K562 (cell line): ENCODE measurements around the gene C9orf50. TPM values are rescaled to one million over a fixed set of nuclear protein-coding genes. Genes with fewer than 3 reads are reported as not detected.

Source experiments
- BACH1 ChIP-seq: fragments of 200-800 bp; sonication (Bioruptor generic); IDR thresholded peaks from 2 replicates; pipeline ENCODE4 v1.6.1; 2016; ENCODE audit warnings: missing genetic modification characterization, missing compliant biosample characterization
- CBX2 ChIP-seq: fragments of 200-600 bp; sonication (generic); IDR thresholded peaks from one replicate; pipeline ENCODE4 v1.6.1; 2012; ENCODE audit warnings: mild to moderate bottlenecking, low read length, inconsistent platforms; ENCODE audit not compliant: insufficient read depth, poor library complexity, severe bottlenecking
- CBX3 ChIP-seq, 2 experiments: IDR thresholded peaks; 1 replicate in 1 of 2; 2 replicates in 1 of 2; pipeline ENCODE4 v1.6.1; 2012; ENCODE audit warnings: inconsistent platforms in 2 of 2, low read length in 2 of 2, borderline replicate concordance in 1 of 2, control low read depth in 1 of 2
- HNRNPH1 ChIP-seq: fragments of 200-400 bp; formaldehyde crosslinking; optimal IDR thresholded peaks from 2 replicates; pipeline ENCODE3; 2017; ENCODE audit warnings: low read depth, mild to moderate bottlenecking, low read length, moderate library complexity
- MEIS2 ChIP-seq: fragments of 450-650 bp; IDR thresholded peaks from 2 replicates; pipeline ENCODE4 v1.6.1; 2014; ENCODE audit warnings: mild to moderate bottlenecking; ENCODE audit not compliant: partially characterized antibody
- MYC ChIP-seq, 2 experiments: fragments of 250-450 bp in 1 of 2; sonication (Bioruptor Pico) in 1 of 2; IDR thresholded peaks; 2 replicates each; pipeline versions ENCODE4 v1.5.1 to v1.6.1; 2012 to 2021; ENCODE audit warnings: low read depth in 2 of 2, borderline replicate concordance in 1 of 2, improper control_type of control experiment in 1 of 2, low read length in 1 of 2, mild to moderate bottlenecking in 1 of 2, moderate library complexity in 1 of 2
- MYNN ChIP-seq, 2 experiments: sonication (generic); formaldehyde crosslinking in 1 of 2; IDR thresholded peaks; 2 replicates each; pipeline versions ENCODE4 v1.5.0 to v1.6.1; 2016 to 2020; ENCODE audit warnings: antibody characterized with exemption in 1 of 2, missing genetic modification reagents in 1 of 2
- NCOA4 ChIP-seq: fragments of 450-650 bp; IDR thresholded peaks from 2 replicates; pipeline ENCODE4 v1.6.1; 2018; ENCODE audit warnings: mild to moderate bottlenecking; ENCODE audit not compliant: partially characterized antibody
- NFIX ChIP-seq: fragments of 250-450 bp; sonication (Bioruptor Pico); IDR thresholded peaks from 2 replicates; pipeline ENCODE4 v1.4.0; 2020; ENCODE audit warnings: low read depth, mild to moderate bottlenecking, moderate library complexity
- POLR2B ChIP-seq: fragments of 450-650 bp; IDR thresholded peaks from 2 replicates; pipeline ENCODE4 v1.6.1; 2018; ENCODE audit warnings: low read depth; ENCODE audit not compliant: partially characterized antibody
- POU5F1 ChIP-seq: fragments of 150-350 bp; IDR thresholded peaks from 2 replicates; pipeline ENCODE4 v1.6.1; 2014; ENCODE audit warnings: borderline replicate concordance, low read length, low read depth, mild to moderate bottlenecking; ENCODE audit not compliant: partially characterized antibody
- RAD51 ChIP-seq: fragments of 450-650 bp; IDR thresholded peaks from 2 replicates; pipeline ENCODE4 v1.7.1; 2016; ENCODE audit warnings: low read depth, mild to moderate bottlenecking, borderline replicate concordance
- SIRT6 ChIP-seq: IDR thresholded peaks from one replicate; pipeline ENCODE4 v1.6.1; 2012; ENCODE audit warnings: low read depth, mild to moderate bottlenecking, control low read depth, inconsistent platforms, low read length, moderate library complexity
- ZNF24 ChIP-seq: fragments of 450-650 bp; IDR thresholded peaks from 2 replicates; pipeline ENCODE4 v1.6.1; 2016
- polyA plus RNA-seq, 8 experiments: library from polyadenylated mRNA; depleted of rRNA in 4 of 8; stranded (reverse) in 5 of 8; unstranded in 3 of 8; fragments of >200 nt; fragmentation: Nextera tagmentation in 2 of 8; fragmentation: Illumina TruSeq in 1 of 8; extraction: Ambion mirVana in 2 of 8; extraction: Trizol in 1 of 8; gene quantifications; 2 replicates each; pipeline versions ENCODE4 v1.2.1 to v1.2.3, GENCODE V29; 2011 to 2014; ENCODE audit warnings: inconsistent platforms in 1 of 8, missing spikeins in 1 of 8
- total RNA-seq, 7 experiments: library from RNA; depleted of rRNA in 6 of 7; stranded (reverse); fragments of >200 nt in 6 of 7; fragmentation: Illumina TruSeq in 2 of 7; extraction: Trizol in 2 of 7; gene quantifications; 2 replicates each; pipeline versions ENCODE4 v1.2.1 to v1.2.3, GENCODE V29; 2011 to 2021; ENCODE audit warnings: low replicate concordance in 1 of 7
- TF ChIP-seq, protein P1 (sequence below): fragments of 250-450 bp; sonication (Bioruptor Pico); IDR thresholded peaks from 2 replicates; pipeline ENCODE4 v1.4.0; 2020; ENCODE audit warnings: mild to moderate bottlenecking, moderate library complexity
- TF ChIP-seq, protein P2 (sequence below): sonication (generic); formaldehyde crosslinking; IDR thresholded peaks from 2 replicates; pipeline ENCODE4 v1.8.0; 2022; ENCODE audit warnings: missing genetic modification reagents, mild to moderate bottlenecking, moderate library complexity, borderline replicate concordance
- TF ChIP-seq, protein P3 (sequence below): IDR thresholded peaks from 3 replicates; pipeline ENCODE4 v1.6.1; 2011; ENCODE audit warnings: borderline replicate concordance, mild to moderate bottlenecking, moderate library complexity; ENCODE audit not compliant: insufficient read length; ENCODE audit errors: extremely low read depth
- TF ChIP-seq, protein P4 (sequence below): sonication (generic); formaldehyde crosslinking; IDR thresholded peaks from 2 replicates; pipeline ENCODE4 v1.8.1; 2023; ENCODE audit warnings: mild to moderate bottlenecking, missing genetic modification reagents

Gene C9orf50
- total and polyA plus RNA-seq, 9 of the 15 experiments (the other 6 are each of a cell fraction or from before 2014, with no cell fraction given) = not detected

DNA sequence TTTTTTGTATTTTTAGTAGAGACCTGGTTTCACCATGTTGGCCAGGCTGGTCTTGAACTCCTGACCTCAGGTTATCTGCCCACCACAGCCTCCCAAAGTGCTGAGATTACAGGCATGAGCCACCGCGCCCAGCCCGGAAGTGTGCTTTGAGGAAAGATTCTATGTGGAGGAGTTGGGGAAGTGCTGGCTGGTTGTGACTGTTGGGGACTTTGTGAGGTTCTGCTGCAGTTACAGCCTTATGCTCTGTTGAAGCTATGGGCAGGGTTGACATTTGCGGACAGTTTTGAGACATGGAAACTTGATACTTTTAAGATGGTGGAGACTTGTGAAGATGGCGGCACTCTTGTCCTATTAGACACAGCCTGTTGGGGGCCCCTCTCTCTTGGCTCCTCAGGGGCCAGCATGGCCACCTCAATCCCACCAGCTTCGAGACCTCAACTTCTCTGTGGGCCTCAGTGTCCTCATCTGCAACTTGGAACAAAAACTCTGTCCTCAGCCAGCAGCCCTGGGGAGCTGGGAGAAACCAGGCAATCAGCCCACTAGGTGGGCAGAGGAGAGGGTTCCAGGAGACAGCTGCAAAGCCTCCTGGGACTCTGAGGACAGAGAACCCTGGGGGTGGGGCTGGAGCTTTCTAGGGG lies 24.9 kb downstream of the C9orf50 start (continued):
- TF ChIP-seq, protein P1, sequence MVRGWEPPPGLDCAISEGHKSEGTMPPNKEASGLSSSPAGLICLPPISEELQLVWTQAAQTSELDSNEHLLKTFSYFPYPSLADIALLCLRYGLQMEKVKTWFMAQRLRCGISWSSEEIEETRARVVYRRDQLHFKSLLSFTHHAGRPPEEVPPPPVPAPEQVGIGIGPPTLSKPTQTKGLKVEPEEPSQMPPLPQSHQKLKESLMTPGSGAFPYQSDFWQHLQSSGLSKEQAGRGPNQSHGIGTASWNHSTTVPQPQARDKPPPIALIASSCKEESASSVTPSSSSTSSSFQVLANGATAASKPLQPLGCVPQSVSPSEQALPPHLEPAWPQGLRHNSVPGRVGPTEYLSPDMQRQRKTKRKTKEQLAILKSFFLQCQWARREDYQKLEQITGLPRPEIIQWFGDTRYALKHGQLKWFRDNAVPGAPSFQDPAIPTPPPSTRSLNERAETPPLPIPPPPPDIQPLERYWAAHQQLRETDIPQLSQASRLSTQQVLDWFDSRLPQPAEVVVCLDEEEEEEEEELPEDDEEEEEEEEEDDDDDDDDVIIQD (CRISPR knock-in tag) = no peak
- TF ChIP-seq CBX3 (IDR thresholded peaks at IDR 0.05; ENCODE audit: borderline replicate concordance in 1 of 2, low read length in 2 of 2) = peak in 1 of 2 experiments; percentile 65; a peak in 1 of 3 replicates
- TF ChIP-seq HNRNPH1 = no peak
- TF ChIP-seq POU5F1 = no peak
- TF ChIP-seq MEIS2 = no peak
- TF ChIP-seq ZNF24 = no peak
- TF ChIP-seq POLR2B = no peak
- TF ChIP-seq, protein P2, sequence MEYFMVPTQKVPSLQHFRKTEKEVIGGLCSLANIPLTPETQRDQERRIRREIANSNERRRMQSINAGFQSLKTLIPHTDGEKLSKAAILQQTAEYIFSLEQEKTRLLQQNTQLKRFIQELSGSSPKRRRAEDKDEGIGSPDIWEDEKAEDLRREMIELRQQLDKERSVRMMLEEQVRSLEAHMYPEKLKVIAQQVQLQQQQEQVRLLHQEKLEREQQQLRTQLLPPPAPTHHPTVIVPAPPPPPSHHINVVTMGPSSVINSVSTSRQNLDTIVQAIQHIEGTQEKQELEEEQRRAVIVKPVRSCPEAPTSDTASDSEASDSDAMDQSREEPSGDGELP (CRISPR knock-in tag) = peak; percentile 46; the same call in 1 of the 2 replicates
- no peak for TF ChIP-seq CBX2
- TF ChIP-seq RAD51 = no peak
- no peak for TF ChIP-seq NCOA4
- TF ChIP-seq, protein P3, sequence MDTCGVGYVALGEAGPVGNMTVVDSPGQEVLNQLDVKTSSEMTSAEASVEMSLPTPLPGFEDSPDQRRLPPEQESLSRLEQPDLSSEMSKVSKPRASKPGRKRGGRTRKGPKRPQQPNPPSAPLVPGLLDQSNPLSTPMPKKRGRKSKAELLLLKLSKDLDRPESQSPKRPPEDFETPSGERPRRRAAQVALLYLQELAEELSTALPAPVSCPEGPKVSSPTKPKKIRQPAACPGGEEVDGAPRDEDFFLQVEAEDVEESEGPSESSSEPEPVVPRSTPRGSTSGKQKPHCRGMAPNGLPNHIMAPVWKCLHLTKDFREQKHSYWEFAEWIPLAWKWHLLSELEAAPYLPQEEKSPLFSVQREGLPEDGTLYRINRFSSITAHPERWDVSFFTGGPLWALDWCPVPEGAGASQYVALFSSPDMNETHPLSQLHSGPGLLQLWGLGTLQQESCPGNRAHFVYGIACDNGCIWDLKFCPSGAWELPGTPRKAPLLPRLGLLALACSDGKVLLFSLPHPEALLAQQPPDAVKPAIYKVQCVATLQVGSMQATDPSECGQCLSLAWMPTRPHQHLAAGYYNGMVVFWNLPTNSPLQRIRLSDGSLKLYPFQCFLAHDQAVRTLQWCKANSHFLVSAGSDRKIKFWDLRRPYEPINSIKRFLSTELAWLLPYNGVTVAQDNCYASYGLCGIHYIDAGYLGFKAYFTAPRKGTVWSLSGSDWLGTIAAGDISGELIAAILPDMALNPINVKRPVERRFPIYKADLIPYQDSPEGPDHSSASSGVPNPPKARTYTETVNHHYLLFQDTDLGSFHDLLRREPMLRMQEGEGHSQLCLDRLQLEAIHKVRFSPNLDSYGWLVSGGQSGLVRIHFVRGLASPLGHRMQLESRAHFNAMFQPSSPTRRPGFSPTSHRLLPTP = no peak
- peak; percentile 89 for TF ChIP-seq BACH1 (tag)
- TF ChIP-seq NFIX (CRISPR knock-in tag) = 0 out of 2 replicates have a peak, but pooled peaks have one; percentile 8
- TF ChIP-seq, protein P4, sequence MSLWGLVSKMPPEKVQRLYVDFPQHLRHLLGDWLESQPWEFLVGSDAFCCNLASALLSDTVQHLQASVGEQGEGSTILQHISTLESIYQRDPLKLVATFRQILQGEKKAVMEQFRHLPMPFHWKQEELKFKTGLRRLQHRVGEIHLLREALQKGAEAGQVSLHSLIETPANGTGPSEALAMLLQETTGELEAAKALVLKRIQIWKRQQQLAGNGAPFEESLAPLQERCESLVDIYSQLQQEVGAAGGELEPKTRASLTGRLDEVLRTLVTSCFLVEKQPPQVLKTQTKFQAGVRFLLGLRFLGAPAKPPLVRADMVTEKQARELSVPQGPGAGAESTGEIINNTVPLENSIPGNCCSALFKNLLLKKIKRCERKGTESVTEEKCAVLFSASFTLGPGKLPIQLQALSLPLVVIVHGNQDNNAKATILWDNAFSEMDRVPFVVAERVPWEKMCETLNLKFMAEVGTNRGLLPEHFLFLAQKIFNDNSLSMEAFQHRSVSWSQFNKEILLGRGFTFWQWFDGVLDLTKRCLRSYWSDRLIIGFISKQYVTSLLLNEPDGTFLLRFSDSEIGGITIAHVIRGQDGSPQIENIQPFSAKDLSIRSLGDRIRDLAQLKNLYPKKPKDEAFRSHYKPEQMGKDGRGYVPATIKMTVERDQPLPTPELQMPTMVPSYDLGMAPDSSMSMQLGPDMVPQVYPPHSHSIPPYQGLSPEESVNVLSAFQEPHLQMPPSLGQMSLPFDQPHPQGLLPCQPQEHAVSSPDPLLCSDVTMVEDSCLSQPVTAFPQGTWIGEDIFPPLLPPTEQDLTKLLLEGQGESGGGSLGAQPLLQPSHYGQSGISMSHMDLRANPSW (CRISPR knock-in tag) = no peak
- no peak for TF ChIP-seq SIRT6
- TF ChIP-seq MYC (IDR thresholded peaks at IDR 0.05; ENCODE audit: low read depth, low read length) = no peak
- peak; percentile 61 for TF ChIP-seq MYC (CRISPR knock-in tag; IDR thresholded peaks at IDR 0.05; ENCODE audit: borderline replicate concordance, low read depth)
- TF ChIP-seq MYNN (IDR thresholded peaks at IDR 0.05) = 0 out of 2 replicates have a peak, but pooled peaks have one; percentile 46
- TF ChIP-seq MYNN (CRISPR knock-in tag; IDR thresholded peaks at IDR 0.05) = no peak
